Activated T-cell treated with anti-CD3 and anti-CD28 coated beads, Interleukin-2, amount 50 U/mL, for 24 hours (primary cell): Measurements from ENCODE around the gene NEDD9.

ENCODE experiments used
- DNase-seq: peaks from one replicate; pipeline ENCODE4 v3.0.0-alpha.2; 2020
- H3K27ac Mint-ChIP-seq: 2 replicates; pipeline ENCODE4 v1.8.0; 2020; ENCODE audit warnings: mild to moderate bottlenecking, mixed read lengths
- H3K27me3 Mint-ChIP-seq: 2 replicates; pipeline ENCODE4 v1.8.0; 2020; ENCODE audit warnings: mixed read lengths
- H3K36me3 Mint-ChIP-seq: 2 replicates; pipeline ENCODE4 v1.8.0; 2020; ENCODE audit warnings: low read depth, mixed read lengths
- H3K4me1 Mint-ChIP-seq: 2 replicates; pipeline ENCODE4 v1.8.0; 2020; ENCODE audit warnings: low read depth, mixed read lengths
- H3K4me3 Mint-ChIP-seq: 2 replicates; pipeline ENCODE4 v1.8.0; 2020; ENCODE audit warnings: mild to moderate bottlenecking, moderate library complexity, mixed read lengths
- H3K9me3 Mint-ChIP-seq: 2 replicates; pipeline ENCODE4 v1.8.0; 2020; ENCODE audit warnings: mixed read lengths

The NEDD9 gene

DNA sequence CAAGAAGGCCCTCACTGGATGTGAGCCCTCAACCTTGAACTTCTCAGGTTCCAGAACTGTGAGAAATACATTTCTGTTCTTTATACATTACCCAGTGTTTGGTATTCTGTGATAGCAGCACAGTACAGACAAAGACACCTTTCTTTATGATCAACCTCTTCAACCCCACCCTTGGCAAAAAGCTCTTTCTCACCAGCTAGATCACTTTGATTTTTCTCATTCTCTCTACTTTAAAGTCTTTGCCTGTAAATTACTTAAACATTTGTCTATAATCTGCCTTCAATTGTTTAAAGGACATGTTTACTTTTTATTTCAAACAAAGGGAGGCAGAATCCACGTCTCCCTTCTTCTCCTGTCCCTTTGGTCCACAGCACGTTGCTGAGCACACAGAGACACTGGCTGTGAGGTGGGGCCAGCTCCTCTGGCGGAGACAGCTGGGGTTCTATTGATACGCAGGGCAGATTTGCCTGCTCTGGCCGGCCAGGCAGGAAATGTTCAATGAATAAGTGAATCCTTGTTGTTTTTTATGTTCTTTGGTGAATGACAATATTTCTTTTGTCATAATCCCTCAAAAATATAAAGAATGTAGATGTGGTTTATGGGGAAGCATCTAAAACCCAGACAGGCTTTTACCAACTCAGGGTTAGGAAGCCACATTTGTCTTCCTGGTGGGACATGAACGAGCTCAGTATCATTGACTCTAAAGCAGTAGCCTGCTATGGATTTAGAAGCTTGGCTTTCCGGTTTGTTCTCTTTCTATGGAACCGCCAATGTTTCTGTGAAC, 52.9 kb downstream of the NEDD9 start:
- no peak for DNase-seq
- H3K36me3 Mint-ChIP-seq, result peaks cover 28% of the 10 kb centered on the region
- no peaks in the 10 kb centered on the region for H3K27me3 Mint-ChIP-seq

DNA sequence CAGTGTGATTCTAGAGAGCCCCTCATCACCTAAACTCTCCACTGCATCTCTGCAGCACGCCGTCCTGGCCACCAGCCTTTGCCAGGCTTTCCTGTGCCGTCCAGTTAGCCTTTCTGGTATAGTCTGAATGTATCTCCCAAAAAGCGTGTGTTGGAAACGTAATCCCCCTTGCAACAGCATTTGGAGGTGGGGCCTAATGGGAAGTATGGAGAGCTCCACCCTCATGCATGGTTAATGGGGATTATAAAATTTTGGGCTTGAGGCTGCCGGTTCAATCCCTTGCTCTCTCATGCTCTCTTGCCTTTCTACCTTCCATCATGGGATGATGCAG, 53.4 kb downstream of the NEDD9 start:
- Mint-ChIP-seq H3K27me3 (no peaks in the 10 kb centered on the region), H3K4me1 (no peaks in the 10 kb centered on the region), H3K27ac (no peak overlapping the region), H3K4me3 (no peak overlapping the region), H3K9me3 (peaks cover 31% of the 10 kb centered on the region), H3K36me3 (peaks cover 22% of the 10 kb centered on the region)
- no peak for DNase-seq

More for the DNA sequence above, 52.9 kb downstream of the NEDD9 start:
- Mint-ChIP-seq H3K4me1 (no peaks in the 10 kb centered on the region), H3K9me3 (peaks cover 31% of the 10 kb centered on the region), H3K27ac (no peak overlapping the region), H3K4me3 (no peak overlapping the region)

DNA sequence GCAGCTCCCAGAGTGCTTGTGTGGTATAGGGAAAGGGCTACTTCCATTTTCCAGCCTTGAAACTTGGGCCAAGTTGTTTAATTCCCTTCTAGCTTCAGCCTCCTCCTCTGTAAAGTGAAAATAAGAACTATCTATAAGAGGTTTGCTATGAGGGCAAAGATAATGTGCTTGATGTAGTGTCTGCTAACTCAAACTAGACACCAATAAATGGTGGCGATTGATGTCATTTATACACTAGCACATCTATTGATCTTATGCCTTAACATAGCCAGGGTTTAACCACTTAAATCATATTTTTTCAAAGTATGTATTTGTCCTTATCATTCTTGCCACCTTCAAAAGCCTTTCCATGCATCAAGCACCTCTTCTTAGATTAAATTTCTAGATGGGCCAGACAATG, 55.2 kb downstream of the NEDD9 start:
- DNase-seq, result no peak
- H3K4me1 Mint-ChIP-seq, result peaks cover 9% of the 10 kb centered on the region
- H3K27me3 Mint-ChIP-seq, result no peaks in the 10 kb centered on the region
- H3K4me3 Mint-ChIP-seq, result no peak overlapping the region
- peaks cover 6% of the 10 kb centered on the region for H3K36me3 Mint-ChIP-seq
- H3K9me3 Mint-ChIP-seq, result peaks cover 20% of the 10 kb centered on the region
- no peak overlapping the region for H3K27ac Mint-ChIP-seq

DNA sequence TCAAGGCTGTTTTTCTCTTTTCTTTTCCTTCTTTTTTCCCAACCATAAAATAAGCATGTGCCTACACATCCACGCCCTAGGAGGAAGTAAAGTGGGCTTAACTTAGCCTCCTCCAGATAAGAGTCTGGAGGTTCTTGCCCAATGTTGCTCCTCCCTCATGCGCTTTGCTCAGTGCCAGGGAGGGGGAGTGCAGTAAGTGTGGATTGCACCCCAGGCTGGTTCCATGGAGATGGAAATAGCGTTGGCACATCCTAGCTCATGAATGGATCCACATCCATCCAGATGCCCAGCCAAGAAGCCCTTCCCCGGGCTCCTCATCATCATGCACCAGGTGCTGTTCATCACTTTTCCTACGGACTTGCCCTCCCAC, 58.2 kb downstream of the NEDD9 start:
- Mint-ChIP-seq H3K27ac (no peak overlapping the region), H3K4me1 (peaks cover 14% of the 10 kb centered on the region), H3K4me3 (no peak overlapping the region), H3K9me3 (no peaks in the 10 kb centered on the region), H3K36me3 (no peaks in the 10 kb centered on the region), H3K27me3 (no peaks in the 10 kb centered on the region)
- no peak for DNase-seq

DNA sequence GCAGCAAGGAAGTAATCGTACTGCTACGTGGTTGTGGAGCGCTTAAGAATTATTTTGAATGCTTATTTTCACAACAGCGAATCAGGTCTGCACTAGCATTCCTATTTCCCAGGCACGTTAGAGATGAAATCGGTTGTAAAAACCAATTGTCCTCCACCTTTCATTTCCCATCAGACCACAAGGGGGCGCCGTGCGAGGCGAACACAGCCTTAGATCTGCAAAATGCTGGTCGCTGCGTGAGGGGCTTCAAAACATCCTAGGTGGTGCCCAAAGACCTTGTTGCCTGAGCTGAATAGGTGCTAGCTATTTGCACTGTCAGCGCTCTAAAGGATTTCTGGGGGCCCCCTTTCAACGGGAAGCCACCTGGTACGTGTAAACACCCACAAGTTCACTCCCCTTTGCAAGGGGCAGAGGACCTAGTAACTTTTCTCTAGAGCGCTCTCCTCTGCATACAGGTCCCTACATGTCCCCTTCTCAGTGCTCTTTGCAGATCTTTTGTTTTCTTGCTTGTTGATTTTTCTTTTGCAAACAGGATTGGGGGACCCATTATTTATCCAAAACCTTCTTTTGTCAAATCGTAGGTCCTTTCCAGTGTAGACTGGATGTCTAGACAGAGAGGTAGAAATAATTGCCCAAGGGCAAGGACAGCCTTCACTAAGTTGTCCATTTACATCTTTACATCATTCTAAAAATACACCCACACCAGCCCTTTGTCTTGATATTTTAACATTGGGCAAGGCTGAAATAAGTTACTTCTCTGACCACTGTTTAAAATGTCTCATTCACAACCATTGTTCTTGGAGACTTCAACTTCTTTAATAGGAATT, 59.8 kb downstream of the NEDD9 start:
- H3K9me3 Mint-ChIP-seq, result no peaks in the 10 kb centered on the region
- H3K27ac Mint-ChIP-seq, result no peak overlapping the region
- H3K27me3 Mint-ChIP-seq, result no peaks in the 10 kb centered on the region
- peak; percentile 85 for DNase-seq
- H3K4me3 Mint-ChIP-seq, result no peak overlapping the region
- H3K36me3 Mint-ChIP-seq, result no peaks in the 10 kb centered on the region
- peaks cover 17% of the 10 kb centered on the region for H3K4me1 Mint-ChIP-seq

DNA sequence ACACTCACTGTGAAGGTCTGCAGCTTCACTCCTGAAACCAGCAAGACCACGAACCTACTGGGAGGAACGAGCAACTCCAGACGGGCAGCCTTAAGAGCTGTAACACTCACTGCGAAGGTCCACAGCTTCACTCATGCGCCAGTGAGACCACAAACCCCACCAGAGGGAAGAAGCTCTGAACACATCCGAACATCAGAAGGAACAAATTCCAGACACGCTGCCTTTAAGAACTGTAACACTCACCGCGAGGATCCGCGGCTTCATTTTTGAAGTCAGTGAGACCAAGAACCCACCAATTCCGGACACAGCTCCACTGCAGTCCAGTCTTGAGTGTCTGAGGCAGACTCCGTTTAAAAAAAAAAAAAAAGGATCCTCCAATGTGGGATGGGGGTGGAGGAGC, 60.5 kb downstream of the NEDD9 start:
- no peak for DNase-seq
- Mint-ChIP-seq H3K27me3 (no peaks in the 10 kb centered on the region), H3K9me3 (no peaks in the 10 kb centered on the region), H3K4me1 (peaks cover 17% of the 10 kb centered on the region), H3K4me3 (no peak overlapping the region), H3K36me3 (no peaks in the 10 kb centered on the region), H3K27ac (no peak overlapping the region)

DNA sequence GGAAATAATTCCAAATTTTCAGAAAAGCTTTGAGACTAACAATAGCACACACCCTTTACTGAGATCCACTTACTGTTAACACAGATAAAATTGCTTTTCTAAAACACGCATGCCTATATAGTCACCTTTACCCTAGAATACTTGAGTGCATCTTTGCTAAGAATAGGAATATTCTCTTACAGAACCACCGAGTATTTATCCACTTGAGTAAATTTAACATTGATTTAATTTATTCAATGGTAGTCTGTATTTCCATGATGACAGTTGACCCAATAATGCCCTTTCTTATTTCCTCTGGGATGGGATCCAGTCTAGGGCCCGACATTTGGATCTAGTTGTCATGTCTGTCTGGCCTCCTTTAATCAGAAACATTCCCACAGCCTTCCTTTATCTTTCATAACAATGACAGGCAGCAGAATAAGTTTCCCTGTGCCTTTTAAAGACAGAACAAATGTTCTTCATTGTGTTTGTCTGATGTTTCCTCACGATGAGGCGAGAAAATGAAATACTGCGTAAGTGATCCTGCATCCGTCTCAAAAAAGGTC, 64.3 kb downstream of the NEDD9 start:
- no peak overlapping the region for H3K27ac Mint-ChIP-seq
- H3K4me3 Mint-ChIP-seq, result no peak overlapping the region
- H3K4me1 Mint-ChIP-seq, result peaks cover 34% of the 10 kb centered on the region
- H3K36me3 Mint-ChIP-seq, result no peaks in the 10 kb centered on the region
- no peaks in the 10 kb centered on the region for H3K27me3 Mint-ChIP-seq
- no peaks in the 10 kb centered on the region for H3K9me3 Mint-ChIP-seq
- DNase-seq, result no peak

DNA sequence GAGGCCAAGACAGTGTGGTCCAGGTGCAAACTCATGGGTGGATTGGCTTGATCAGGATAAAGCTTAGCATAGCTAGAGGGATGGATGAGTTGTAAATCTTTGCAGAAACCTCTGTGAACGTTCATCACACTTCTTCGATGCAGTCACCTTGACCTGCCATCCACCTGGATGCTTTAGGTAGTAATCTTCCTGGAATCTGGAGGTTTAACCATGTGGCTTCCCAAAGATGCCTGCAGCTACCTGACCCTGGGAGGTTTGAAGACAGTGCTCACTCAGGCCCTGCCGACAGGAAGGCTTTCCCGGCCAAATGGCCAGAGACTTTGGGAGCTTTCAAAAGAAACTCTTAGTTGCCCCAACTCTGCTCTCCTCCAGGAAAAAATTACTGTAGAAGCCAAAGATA, 65.5 kb downstream of the NEDD9 start:
- no peak overlapping the region for H3K4me3 Mint-ChIP-seq

DNA sequence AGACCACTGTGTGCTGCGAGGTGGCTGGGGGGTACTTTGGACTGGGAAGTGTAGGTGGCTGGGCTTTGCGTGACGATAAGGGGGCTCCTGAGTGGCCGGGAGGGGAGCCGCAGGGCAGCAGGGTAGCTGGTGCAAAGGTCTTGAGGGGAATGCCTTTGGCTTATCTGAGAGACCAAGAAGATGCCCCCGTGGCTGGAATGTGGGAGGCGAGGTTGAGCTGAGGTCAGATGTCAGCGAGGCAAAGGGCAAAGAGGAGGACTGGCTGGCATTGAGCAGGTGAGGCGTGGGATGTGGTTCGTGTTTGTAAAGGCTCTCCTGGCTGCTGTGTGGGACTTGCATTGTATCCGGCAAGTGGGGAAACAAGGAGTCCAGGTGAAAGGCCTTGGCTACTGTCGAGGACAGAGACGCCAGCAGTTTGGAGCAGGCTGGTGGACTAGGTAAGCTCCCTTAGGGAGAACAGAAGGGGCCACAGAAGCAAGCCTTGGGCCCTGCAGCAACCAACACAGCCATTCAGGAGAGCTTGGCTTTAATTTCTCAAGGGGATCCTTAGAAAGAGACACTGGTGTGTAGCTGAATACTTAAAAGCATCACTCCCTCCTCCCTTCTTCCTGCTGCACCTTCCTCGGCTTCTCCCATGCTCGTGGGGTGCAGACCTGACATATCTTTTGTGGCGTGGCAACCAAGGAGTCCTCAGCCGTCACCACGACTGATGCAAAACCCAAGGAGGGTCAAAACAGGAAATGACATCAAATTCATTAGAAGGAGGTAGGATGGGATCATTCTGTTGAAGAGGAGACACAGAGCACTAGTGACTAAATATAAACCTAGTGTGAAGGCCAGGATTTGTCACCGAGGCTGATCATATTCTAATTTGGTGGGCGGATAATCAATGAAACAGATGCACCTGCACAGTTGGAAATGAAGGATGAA, 67.5 kb downstream of the NEDD9 start:
- Mint-ChIP-seq H3K9me3 (no peaks in the 10 kb centered on the region), H3K4me3 (no peak overlapping the region), H3K36me3 (no peaks in the 10 kb centered on the region), H3K27ac (no peak overlapping the region), H3K4me1 (peaks cover 20% of the 10 kb centered on the region), H3K27me3 (no peaks in the 10 kb centered on the region)
- no peak for DNase-seq

More for the DNA sequence above, 65.5 kb downstream of the NEDD9 start:
- Mint-ChIP-seq H3K4me1 (peaks cover 22% of the 10 kb centered on the region), H3K27me3 (no peaks in the 10 kb centered on the region), H3K36me3 (no peaks in the 10 kb centered on the region), H3K9me3 (no peaks in the 10 kb centered on the region), H3K27ac (no peak overlapping the region)
- DNase-seq, result no peak

DNA sequence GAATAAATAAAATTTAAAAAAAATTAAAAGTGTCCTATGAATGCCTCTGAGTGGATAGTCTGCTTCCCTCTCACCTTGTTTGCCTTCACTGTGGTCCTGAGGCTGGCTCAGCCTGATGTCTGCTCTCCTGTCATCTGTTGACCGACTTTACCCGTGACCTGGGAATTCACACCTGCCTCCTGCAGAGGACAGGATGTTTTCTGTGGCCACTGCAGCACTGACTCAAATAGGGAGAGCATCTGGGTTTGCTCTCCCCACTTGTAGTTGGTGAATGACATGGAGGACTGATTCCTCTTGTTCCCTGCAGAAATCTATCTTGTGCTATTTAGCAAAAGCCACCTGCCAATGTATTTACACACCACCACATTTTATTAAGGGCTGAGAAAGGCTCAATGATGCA, 68.5 kb downstream of the NEDD9 start:
- no peak for DNase-seq
- no peak overlapping the region for H3K27ac Mint-ChIP-seq
- H3K4me3 Mint-ChIP-seq, result no peak overlapping the region
- H3K4me1 Mint-ChIP-seq, result peaks cover 17% of the 10 kb centered on the region
- H3K36me3 Mint-ChIP-seq, result no peaks in the 10 kb centered on the region
- H3K9me3 Mint-ChIP-seq, result no peaks in the 10 kb centered on the region
- H3K27me3 Mint-ChIP-seq, result no peaks in the 10 kb centered on the region

DNA sequence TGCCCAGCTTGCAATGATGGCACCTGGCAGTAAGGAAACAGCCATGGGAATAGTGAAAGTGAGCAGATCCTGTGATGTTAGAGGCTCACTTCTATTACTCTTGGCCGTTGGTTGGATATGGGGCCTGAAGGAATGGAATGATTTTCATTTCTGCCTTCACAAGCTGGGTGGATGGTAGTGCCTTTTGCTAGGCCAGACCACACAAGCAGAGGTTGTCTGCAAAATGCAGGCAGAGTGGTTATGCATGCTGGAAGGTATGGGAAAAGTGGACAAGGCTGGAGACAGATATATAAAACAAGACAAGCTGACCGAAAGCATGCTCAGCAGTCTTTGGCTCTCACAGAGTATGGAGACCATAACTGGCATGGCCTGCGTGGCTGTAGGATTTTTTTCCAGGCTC, 70.2 kb downstream of the NEDD9 start:
- Mint-ChIP-seq H3K4me3 (no peak overlapping the region), H3K9me3 (no peaks in the 10 kb centered on the region), H3K4me1 (peaks cover 16% of the 10 kb centered on the region), H3K27ac (no peak overlapping the region), H3K36me3 (no peaks in the 10 kb centered on the region), H3K27me3 (no peaks in the 10 kb centered on the region)
- no peak for DNase-seq

DNA sequence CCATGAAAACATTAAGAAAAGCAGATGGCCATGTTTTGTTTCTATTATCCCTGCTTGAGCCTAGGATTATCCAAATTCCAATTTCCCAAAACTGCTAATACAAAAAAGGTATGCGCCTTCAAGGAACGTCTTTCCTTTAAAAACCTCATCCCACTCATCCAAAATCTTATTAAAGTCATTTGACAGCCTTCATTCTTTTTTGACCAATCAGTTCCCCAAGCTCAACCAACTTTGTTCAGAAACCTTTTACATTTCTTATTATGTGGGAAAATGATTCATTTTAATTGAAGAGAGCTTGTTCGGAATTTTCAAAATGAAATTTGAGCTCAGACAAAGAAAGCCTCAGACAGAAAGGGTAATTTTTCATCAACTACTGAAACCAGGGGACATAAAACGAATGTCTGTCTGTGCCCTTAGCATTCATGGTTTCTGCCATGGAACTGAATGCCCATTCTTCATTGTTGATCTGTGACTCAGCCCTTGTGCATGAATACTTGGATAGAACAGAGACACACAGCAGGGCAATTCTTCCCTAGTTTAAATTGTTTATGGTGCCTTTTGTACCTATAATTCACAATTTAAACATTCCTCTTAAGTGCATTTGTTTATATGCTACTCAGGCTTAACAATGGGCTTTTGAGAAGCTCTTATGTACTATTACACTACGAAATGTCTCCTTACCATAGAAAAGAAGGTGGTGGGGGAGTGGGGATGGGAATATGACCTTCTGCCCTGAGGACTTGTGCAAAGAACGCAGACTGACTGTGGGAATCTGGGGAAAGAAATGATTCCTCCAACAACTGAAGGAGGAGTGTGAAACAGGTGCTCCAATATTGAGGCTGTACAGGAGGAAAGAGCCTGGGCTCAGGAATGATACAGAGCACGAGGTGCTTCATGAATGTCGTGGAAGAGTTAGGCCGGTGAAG, 71.2 kb downstream of the NEDD9 start:
- no peak overlapping the region for H3K27ac Mint-ChIP-seq
- H3K4me3 Mint-ChIP-seq, result no peak overlapping the region
- DNase-seq, result no peak
- no peaks in the 10 kb centered on the region for H3K36me3 Mint-ChIP-seq
- H3K27me3 Mint-ChIP-seq, result peaks cover 2% of the 10 kb centered on the region
- no peaks in the 10 kb centered on the region for H3K9me3 Mint-ChIP-seq
- H3K4me1 Mint-ChIP-seq, result peaks cover 16% of the 10 kb centered on the region

DNA sequence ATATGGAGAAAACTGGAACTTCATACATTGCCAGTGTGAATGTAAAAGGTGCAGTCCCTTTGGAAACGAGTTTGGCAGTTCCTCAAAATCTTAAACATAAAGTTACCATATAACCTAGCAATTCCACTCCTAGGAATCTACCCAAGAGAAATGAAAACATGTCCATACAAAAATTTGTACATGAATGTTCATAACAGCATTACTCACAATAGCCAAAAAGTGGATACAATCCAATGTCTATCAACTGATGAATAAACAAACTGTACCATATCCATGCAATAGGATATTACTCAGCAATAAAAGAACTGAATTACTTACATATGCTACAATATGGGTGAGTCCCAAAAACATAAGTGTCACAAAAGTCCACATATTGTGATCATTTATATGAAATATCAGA, 72.3 kb downstream of the NEDD9 start:
- H3K36me3 Mint-ChIP-seq, result no peaks in the 10 kb centered on the region
- peaks cover 2% of the 10 kb centered on the region for H3K27me3 Mint-ChIP-seq
- no peak overlapping the region for H3K27ac Mint-ChIP-seq
- peaks cover 11% of the 10 kb centered on the region for H3K4me1 Mint-ChIP-seq
- no peak overlapping the region for H3K4me3 Mint-ChIP-seq
- no peak for DNase-seq
- no peaks in the 10 kb centered on the region for H3K9me3 Mint-ChIP-seq
